IMR-90 (cell line): ENCODE measurements around the gene OSBP2. TPM values are rescaled to one million over a fixed set of nuclear protein-coding genes. Genes with fewer than 3 reads are reported as not detected.

ENCODE experiments used
- ATAC-seq: fragments of 200-7000 bp; cut with Tn5 transposase; 2 replicates; pipeline ENCODE4 v1.9.1; 2020; ENCODE audit warnings: low read depth, mild to moderate bottlenecking, moderate library complexity
- BruUV-seq: library from RNA; stranded (reverse); fragments of 400-500 nt; replicated peaks from 2 replicates; lab custom pipeline; 2021; lab: Mats Ljungman, UMichigan
- CTCF ChIA-PET: fragments of 300-600 bp; formaldehyde crosslinking; extraction: SDS; loops from one replicate; lab custom pipeline; 2021; ENCODE audit warnings: antibody characterized with exemption; lab: Yijun Ruan, JAX
- POLR2A ChIA-PET: fragments of 300-600 bp; sonication (Branson Sonifier 250); formaldehyde crosslinking; loops from one replicate; lab custom pipeline; 2022; ENCODE audit warnings: antibody characterized with exemption; ENCODE audit not compliant: unreplicated experiment; lab: Charles Lee
- DNase-seq: peaks from one replicate; pipeline ENCODE4 v3.0.0; 2013
- H2AFZ ChIP-seq: replicated peaks from 2 replicates; pipeline ENCODE3; 2013; ENCODE audit warnings: low read length, mild to moderate bottlenecking; ENCODE audit not compliant: poor library complexity
- H2AK5ac ChIP-seq: 2 replicates; pipeline ENCODE4 v1.6.1; 2013; ENCODE audit warnings: low read depth, low read length, inconsistent platforms
- H2AK9ac ChIP-seq: replicated peaks from 2 replicates; pipeline ENCODE3; 2013; ENCODE audit warnings: mild to moderate bottlenecking, low read depth, low read length, moderate library complexity; ENCODE audit not compliant: poor library complexity
- H2BK120ac ChIP-seq: 2 replicates; pipeline ENCODE4 v1.6.1; 2013; ENCODE audit warnings: low read depth, low read length, inconsistent platforms
- H2BK15ac ChIP-seq: 3 replicates; pipeline ENCODE4 v1.6.1; 2013; ENCODE audit warnings: low read depth, low read length, inconsistent platforms
- H2BK20ac ChIP-seq: 2 replicates; pipeline ENCODE4 v1.6.1; 2013; ENCODE audit warnings: low read depth, mild to moderate bottlenecking, inconsistent platforms, low read length, moderate library complexity
- H2BK5ac ChIP-seq: 2 replicates; pipeline ENCODE4 v1.6.1; 2013; ENCODE audit warnings: mild to moderate bottlenecking, low read depth, low read length, inconsistent platforms; ENCODE audit not compliant: poor library complexity, severe bottlenecking
- H3K14ac ChIP-seq: replicated peaks from 2 replicates; pipeline ENCODE4 v1.6.1; 2013; ENCODE audit warnings: low read depth, low read length, inconsistent platforms
- H3K18ac ChIP-seq: 2 replicates; pipeline ENCODE4 v1.6.1; 2013; ENCODE audit warnings: low read depth, low read length, control low read depth
- H3K23ac ChIP-seq: 2 replicates; pipeline ENCODE4 v1.6.1; 2013; ENCODE audit warnings: low read depth, low read length, inconsistent platforms
- H3K27ac ChIP-seq: 2 replicates; pipeline ENCODE4 v1.5.1; 2013; ENCODE audit warnings: mild to moderate bottlenecking, control low read depth, low read length; ENCODE audit not compliant: insufficient read depth
- H3K27me3 ChIP-seq: 2 replicates; pipeline ENCODE4 v1.6.1; 2013; ENCODE audit warnings: low read length; ENCODE audit not compliant: control insufficient read depth, insufficient read depth
- H3K36me3 ChIP-seq: 2 replicates; pipeline ENCODE4 v1.6.1; 2013; ENCODE audit warnings: low read length, mixed read lengths; ENCODE audit not compliant: control insufficient read depth, insufficient read depth
- H3K4ac ChIP-seq: 2 replicates; pipeline ENCODE4 v1.6.1; 2013; ENCODE audit warnings: low read depth, low read length, inconsistent platforms
- H3K4me1 ChIP-seq: 2 replicates; pipeline ENCODE4 v1.6.1; 2013; ENCODE audit warnings: low read length, mixed read lengths; ENCODE audit not compliant: control insufficient read depth, insufficient read depth
- H3K4me2 ChIP-seq: 2 replicates; pipeline ENCODE4 v1.6.1; 2013; ENCODE audit warnings: low read depth, mild to moderate bottlenecking, control low read depth, low read length, moderate library complexity
- H3K4me3 ChIP-seq: 2 replicates; pipeline ENCODE4 v1.5.1; 2013; ENCODE audit warnings: low read depth, mild to moderate bottlenecking, control low read depth, low read length, moderate library complexity; ENCODE audit not compliant: insufficient read depth
- H3K56ac ChIP-seq: 2 replicates; pipeline ENCODE4 v1.6.1; 2013; ENCODE audit warnings: low read length, inconsistent platforms; ENCODE audit not compliant: insufficient read depth; ENCODE audit errors: extremely low read depth
- H3K79me1 ChIP-seq, 2 experiments: 2 replicates each; pipeline ENCODE4 v1.6.1; 2013; ENCODE audit warnings: low read length in 2 of 2, inconsistent platforms in 1 of 2, low read depth in 1 of 2
- H3K9ac ChIP-seq: 2 replicates; pipeline ENCODE4 v1.6.1; 2013; ENCODE audit warnings: low read depth, low read length, control low read depth
- H3K9me1 ChIP-seq: 2 replicates; pipeline ENCODE4 v1.6.1; 2013; ENCODE audit warnings: low read length, inconsistent platforms; ENCODE audit not compliant: insufficient read depth
- H3K9me3 ChIP-seq: 2 replicates; pipeline ENCODE4 v1.6.1; 2013; ENCODE audit warnings: low read length; ENCODE audit not compliant: control insufficient read depth, insufficient read depth
- H4K20me1 ChIP-seq: 2 replicates; pipeline ENCODE4 v1.6.1; 2013; ENCODE audit warnings: low read length, inconsistent platforms; ENCODE audit not compliant: insufficient read depth
- H4K5ac ChIP-seq: 2 replicates; pipeline ENCODE4 v1.6.1; 2013; ENCODE audit warnings: mild to moderate bottlenecking, low read depth, low read length, control low read depth
- H4K8ac ChIP-seq, 2 experiments: 2 replicates each; pipeline ENCODE4 v1.6.1; 2013; ENCODE audit warnings: low read depth in 2 of 2, low read length in 2 of 2, control low read depth in 1 of 2, inconsistent platforms in 1 of 2
- H4K91ac ChIP-seq: 2 replicates; pipeline ENCODE4 v1.6.1; 2013; ENCODE audit warnings: low read depth, low read length, inconsistent platforms; ENCODE audit not compliant: insufficient read depth
- CEBPB ChIP-seq: IDR thresholded peaks from 2 replicates; pipeline ENCODE4 v1.6.1; 2012; ENCODE audit warnings: low read depth, low read length, improper control_type of control experiment
- CHD1 ChIP-seq: IDR thresholded peaks from 2 replicates; pipeline ENCODE4 v1.6.1; 2012; ENCODE audit warnings: low read depth, low read length, improper control_type of control experiment
- CTCF ChIP-seq: conservative IDR thresholded peaks from 2 replicates; pipeline ENCODE4 v1.5.1; 2012; ENCODE audit warnings: mild to moderate bottlenecking, low read depth, low read length, improper control_type of control experiment
- ELK1 ChIP-seq: fragments of 150-350 bp; IDR thresholded peaks from 2 replicates; pipeline ENCODE4 v1.6.1; 2016; ENCODE audit warnings: low read depth, mild to moderate bottlenecking, low read length, moderate library complexity, borderline replicate concordance
- MAZ ChIP-seq: IDR thresholded peaks from 2 replicates; pipeline ENCODE4 v1.6.1; 2012; ENCODE audit warnings: low read depth, mild to moderate bottlenecking, low read length, improper control_type of control experiment, moderate library complexity, borderline replicate concordance
- MXI1 ChIP-seq: IDR thresholded peaks from 2 replicates; pipeline ENCODE4 v1.6.1; 2012; ENCODE audit warnings: low read depth, mild to moderate bottlenecking, low read length, moderate library complexity, borderline replicate concordance
- USF2 ChIP-seq: fragments of 150-350 bp; IDR thresholded peaks from 2 replicates; pipeline ENCODE4 v1.6.1; 2017; ENCODE audit warnings: mild to moderate bottlenecking, antibody characterized with exemption, low read length, low read depth
- WGBS, 2 experiments: methylation state at CpG; one replicate each; pipeline versions ENCODE4 v1.1.5 to v1.1.7; 2013; ENCODE audit warnings: missing lambda C conversion rate in 2 of 2; ENCODE audit not compliant: insufficient read length in 1 of 2; ENCODE audit errors: extremely low coverage in 2 of 2; 5-methylcytosine and 5-hydroxymethylcytosine counted together
- dilution Hi-C: fragments of 300-500 bp; cut with HindIII; formaldehyde crosslinking; loops from one replicate; pipeline ENCODE4 v1.14.3; 2018; ENCODE audit warnings: low sequenced_read_pairs; ENCODE audit not compliant: unreplicated experiment
- in situ Hi-C: fragments of 300-500 bp; cut with MboI; formaldehyde crosslinking; loops from 3 replicates; pipeline ENCODE4 v1.14.3; 2019; ENCODE audit warnings: low sequenced_read_pairs, inconsistent platforms, mixed read lengths
- intact Hi-C: fragments of 100-400 bp; cut with micrococcal nuclease; formaldehyde crosslinking; loops from 2 replicates; pipeline ENCODE4 v1.10.0; 2022
- polyA plus RNA-seq, 3 experiments: library from polyadenylated mRNA; depleted of rRNA; stranded (reverse); fragments of >200 nt; gene quantifications; 2 replicates each; pipeline ENCODE4 v1.2.3, GENCODE V29; 2012; ENCODE audit warnings: low replicate concordance in 1 of 3
- total RNA-seq: library from RNA; depleted of rRNA; stranded (reverse); fragments of >200 nt; gene quantifications from 2 replicates; pipeline ENCODE4 v1.2.3, GENCODE V29; 2012

OSBP2 gene
- total and polyA plus RNA-seq, 2 of the 4 experiments (the other 2 are of a cell fraction): 1.8 to 2.2 TPM

DNA sequence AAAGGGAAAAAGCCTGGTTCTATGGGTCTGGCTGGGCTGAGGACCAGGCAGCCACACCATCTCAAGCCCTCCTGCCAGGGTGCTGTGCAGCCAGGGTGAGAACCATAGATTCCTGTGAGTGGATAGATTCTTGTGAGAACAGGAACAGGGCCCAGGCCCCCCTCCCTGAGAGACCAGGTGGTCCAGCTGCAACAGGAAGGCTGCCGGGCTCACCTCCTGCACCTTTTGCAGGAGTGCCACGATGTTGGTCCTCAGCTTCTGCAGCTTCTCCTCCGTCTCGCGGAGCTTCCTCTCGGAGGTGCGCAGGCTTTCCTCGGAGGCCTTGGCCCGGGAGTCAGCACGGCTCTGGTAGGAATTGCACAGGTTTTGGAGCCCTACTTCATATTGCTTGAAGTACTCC lies 233.1 kb downstream of the OSBP2 start:
- Histone ChIP-seq H3K18ac (no peak overlapping the region), H2AK9ac (no peak overlapping the region), H3K56ac (no peak overlapping the region), H3K23ac (no peak overlapping the region), H2BK120ac (no peak overlapping the region), H3K4me3 (no peak overlapping the region), H3K36me3 (peaks cover 68% of the 10 kb centered on the region), H3K27me3 (no peaks in the 10 kb centered on the region), H2BK15ac (no peak overlapping the region), H2BK20ac (no peak overlapping the region), H3K14ac (no peak overlapping the region), H2BK5ac (no peak overlapping the region), H4K20me1 (peaks cover 5% of the 10 kb centered on the region; the same call in 1 of the 2 replicates), H4K5ac (no peak overlapping the region), H2AK5ac (no peak overlapping the region), H3K4me1 (no peaks in the 10 kb centered on the region), H3K4me2 (no peak overlapping the region), H2AFZ (no peak overlapping the region), H3K27ac (no peak overlapping the region), H3K9ac (no peak overlapping the region), H3K4ac (no peak overlapping the region), H3K9me1 (no peaks in the 10 kb centered on the region), H4K91ac (no peak overlapping the region), H4K8ac (no peak overlapping the region), H3K9me3 (no peaks in the 10 kb centered on the region), H3K79me1 (peaks cover 0 to 8% of the 10 kb centered on the region in 2 experiments; a peak in 2 of 4 replicates)
- no peak for DNase-seq
- WGBS, 2 experiments: 96% methylated on average over 10 of the region's 10 CpGs; no CpG with 5 or more reads in 1 of the 2 experiments
- ChIA-PET CTCF (no interaction called here), POLR2A (no interaction called here)
- in situ Hi-C loops (loop anchor here (10.0 kb wide), 1 partner anchor 293 kb away; the partner anchor contains the start of gene SLC35E4), dilution Hi-C loops (no loop called here), intact Hi-C loops (no loop called here)
- BruUV-seq: no TSS peak
- TF ChIP-seq MAZ (no peak), CEBPB (no peak), ELK1 (no peak), CHD1 (no peak), MXI1 (no peak), CTCF (no peak), USF2 (no peak)
- ATAC-seq: no peak
